ENCODE results near the gene SAMD1. TPM values are rescaled to one million over a fixed set of nuclear protein-coding genes. Genes with fewer than 3 reads are reported as not detected.

Gene SAMD1
- total RNA-seq, 2 experiments from 2014 or later: 124 to 128 TPM

DNA sequence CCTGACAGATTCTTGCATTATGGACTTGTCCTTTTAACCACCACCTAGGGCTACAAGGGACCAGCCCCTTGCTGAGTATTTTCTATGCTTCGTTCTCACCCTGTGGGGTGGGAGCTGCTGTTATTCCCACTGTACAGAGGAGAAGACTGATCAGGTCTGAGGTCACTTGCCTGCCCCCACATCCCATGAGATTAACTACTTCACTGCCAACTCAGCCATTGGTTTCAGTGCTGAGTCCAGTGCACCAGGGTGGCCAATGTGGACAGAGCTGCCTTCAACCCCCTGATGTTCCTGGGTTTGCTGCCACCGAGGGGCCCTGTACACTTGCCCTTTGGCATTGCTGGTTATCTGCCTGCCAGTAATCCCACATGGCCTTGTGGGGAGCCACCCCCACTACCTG lies 20.1 kb upstream of the SAMD1 start:
- Histone ChIP-seq H4K20me1 (ENCODE audit: insufficient read depth, low read length) (no peaks in the 10 kb centered on the region), H3K9me2 (ENCODE audit: insufficient read depth, low read length) (no peaks in the 10 kb centered on the region), H3K27ac (ENCODE audit: low read depth, low read length, poor library complexity, severe bottlenecking) (no peak overlapping the region), H2AFZ (ENCODE audit: low read length) (no peak overlapping the region), H3K9me3 (ENCODE audit: low read length) (no peaks in the 10 kb centered on the region), H3K4me1 (ENCODE audit: insufficient read depth, low read length, poor library complexity, severe bottlenecking) (peaks cover 12% of the 10 kb centered on the region), H3K4me2 (ENCODE audit: low read length) (no peak overlapping the region), H3K79me2 (ENCODE audit: insufficient read depth, low read depth, low read length) (no peaks in the 10 kb centered on the region), H3K4me3 (ENCODE audit: low read depth, low read length, poor library complexity, severe bottlenecking) (no peak overlapping the region), H3K36me3 (ENCODE audit: insufficient read depth, low read length) (no peaks in the 10 kb centered on the region)
- no peak for TF ChIP-seq CTCF (conservative IDR thresholded peaks at IDR 0.05; ENCODE audit: low read length)
- TF ChIP-seq EZH2phosphoT487 (IDR thresholded peaks at IDR 0.05; ENCODE audit: borderline replicate concordance, low read depth, low read length): no peak
- no peak for DNase-seq (ENCODE audit: low spot score)
- no TSS peak for BruUV-seq (replicated peaks)
- ChIA-PET POLR2A (no interaction called here), CTCF (ENCODE audit: unreplicated experiment) (no interaction called here)
- intact Hi-C loops (cut with micrococcal nuclease; ENCODE audit: unreplicated experiment): no loop called here

DNA sequence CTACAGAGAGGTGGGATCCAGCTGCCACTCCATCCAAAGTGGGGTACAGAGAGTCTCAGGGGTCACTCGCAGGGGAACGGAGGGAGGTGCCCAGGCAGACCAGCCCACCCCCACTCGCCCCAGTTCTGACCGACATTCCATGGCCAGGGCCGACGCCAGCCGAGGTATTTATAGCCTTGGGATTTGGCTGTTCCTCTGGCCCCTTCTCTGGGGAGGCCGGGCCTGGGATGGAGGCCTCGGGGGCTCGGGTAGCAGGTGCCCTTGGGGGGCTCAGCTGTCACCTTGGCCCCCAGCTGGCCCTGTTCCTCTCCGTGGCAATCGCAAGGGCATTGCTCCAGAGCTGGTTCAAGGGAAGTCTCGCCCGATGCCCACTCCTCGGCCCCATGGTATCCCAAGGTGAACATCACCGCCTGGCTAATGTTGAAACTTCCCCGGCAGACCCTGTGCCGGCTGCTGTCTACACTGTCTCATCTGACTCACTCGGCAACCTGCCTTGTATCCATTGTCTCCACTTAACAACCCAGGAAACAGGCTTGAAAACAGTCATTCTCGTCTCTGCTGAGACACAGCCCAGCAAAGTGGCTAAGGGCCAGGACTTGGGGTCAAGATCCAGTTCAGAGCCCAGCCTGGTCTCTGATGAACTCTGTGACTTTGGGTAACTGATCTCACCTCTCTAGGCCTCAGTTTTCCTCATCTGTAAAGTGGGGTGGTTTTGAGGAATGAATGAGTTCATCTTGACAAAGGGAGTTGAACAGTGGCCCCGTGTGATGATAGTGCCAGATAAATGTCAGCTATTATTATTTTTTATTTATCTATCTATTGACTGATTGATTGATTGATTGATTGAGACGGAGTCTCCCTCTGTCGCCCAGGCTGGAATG lies 17.3 kb upstream of the SAMD1 start:
- no peak overlapping the region for H3K27ac ChIP-seq (ENCODE audit: low read depth, low read length, poor library complexity, severe bottlenecking)
- H3K4me1 ChIP-seq (ENCODE audit: insufficient read depth, low read length, poor library complexity, severe bottlenecking): no peaks in the 10 kb centered on the region
- intact Hi-C loops (cut with micrococcal nuclease; ENCODE audit: unreplicated experiment): no loop called here
- no peaks in the 10 kb centered on the region for H3K9me2 ChIP-seq (ENCODE audit: insufficient read depth, low read length)
- no peaks in the 10 kb centered on the region; the same call in 1 of the 2 replicates for H3K36me3 ChIP-seq (ENCODE audit: insufficient read depth, low read length)
- no peak overlapping the region for H3K4me3 ChIP-seq (ENCODE audit: low read depth, low read length, poor library complexity, severe bottlenecking)
- BruUV-seq (replicated peaks): no TSS peak
- H2AFZ ChIP-seq (ENCODE audit: low read length): no peak overlapping the region
- H4K20me1 ChIP-seq (ENCODE audit: insufficient read depth, low read length): no peaks in the 10 kb centered on the region
- TF ChIP-seq EZH2phosphoT487 (IDR thresholded peaks at IDR 0.05; ENCODE audit: borderline replicate concordance, low read depth, low read length): no peak
- no peak for TF ChIP-seq CTCF (conservative IDR thresholded peaks at IDR 0.05; ENCODE audit: low read length)
- DNase-seq (ENCODE audit: low spot score): no peak
- POLR2A ChIA-PET: no interaction called here
- no peak overlapping the region for H3K4me2 ChIP-seq (ENCODE audit: low read length)
- no peaks in the 10 kb centered on the region for H3K79me2 ChIP-seq (ENCODE audit: insufficient read depth, low read depth, low read length)
- CTCF ChIA-PET (ENCODE audit: unreplicated experiment): interaction anchor here (0.6 kb wide), 1 partner anchor 27 kb away, joined by 3 read pairs; no protein-coding TSS in a partner anchor
- H3K9me3 ChIP-seq (ENCODE audit: low read length): no peaks in the 10 kb centered on the region

- Histone ChIP-seq H3K79me2 (ENCODE audit: insufficient read depth, low read depth, low read length) (no peaks in the 10 kb centered on the region), H3K36me3 (ENCODE audit: insufficient read depth, low read length) (peaks cover 7% of the 10 kb centered on the region), H3K9me2 (ENCODE audit: insufficient read depth, low read length) (no peaks in the 10 kb centered on the region), H3K9me3 (ENCODE audit: low read length) (no peaks in the 10 kb centered on the region), H3K4me3 (ENCODE audit: low read depth, low read length, poor library complexity, severe bottlenecking) (no peak overlapping the region), H3K27ac (ENCODE audit: low read depth, low read length, poor library complexity, severe bottlenecking) (no peak overlapping the region), H4K20me1 (ENCODE audit: insufficient read depth, low read length) (no peaks in the 10 kb centered on the region), H2AFZ (ENCODE audit: low read length) (no peak overlapping the region), H3K4me2 (ENCODE audit: low read length) (no peak overlapping the region), H3K4me1 (ENCODE audit: insufficient read depth, low read length, poor library complexity, severe bottlenecking) (no peaks in the 10 kb centered on the region)
- BruUV-seq (replicated peaks): no TSS peak
- DNase-seq (ENCODE audit: low spot score): no peak
- TF ChIP-seq CTCF (conservative IDR thresholded peaks at IDR 0.05; ENCODE audit: low read length) (no peak), EZH2phosphoT487 (IDR thresholded peaks at IDR 0.05; ENCODE audit: borderline replicate concordance, low read depth, low read length) (no peak)
- intact Hi-C loops (cut with micrococcal nuclease; ENCODE audit: unreplicated experiment): no loop called here
- ChIA-PET CTCF (ENCODE audit: unreplicated experiment) (no interaction called here), POLR2A (interaction anchor here (0.6 kb wide), 2 partner anchors 198 to 236 kb away, joined by 3 read pairs; no protein-coding TSS in a partner anchor)
Measured at GRCh38 chr19:14106840-14107239, 16.3 kb upstream of the SAMD1 start.
